ENCODE data around the gene CUX1. TPM values are rescaled to one million over a fixed set of nuclear protein-coding genes. Genes with fewer than 3 reads are reported as not detected.

Gene CUX1
- total RNA-seq, 2 experiments from 2014 or later: 35.6 to 38.0 TPM

GRCh38 chr7:102239206-102239820 lies 421.9 kb downstream of the CUX1 start:
- no peak for DNase-seq
- H3K27ac ChIP-seq (ENCODE audit: low read depth in 1 of 2, low read length in 2 of 2): no peak overlapping the region
- ATAC-seq (ENCODE audit: poor library complexity): no peak
- H3K9me3 ChIP-seq (ENCODE audit: control insufficient read depth in 1 of 2, insufficient read depth in 1 of 2, low read length in 2 of 2): no peaks in the 10 kb centered on the region
- ChIA-PET CTCF (no interaction called here), POLR2A (no interaction called here)
- Mint-ChIP-seq H3K36me3 (ENCODE audit: low read depth) (peaks cover 59% of the 10 kb centered on the region), H3K27ac (no peak overlapping the region), H3K9me3 (no peaks in the 10 kb centered on the region), H3K4me3 (no peak overlapping the region), H3K27me3 (no peaks in the 10 kb centered on the region), H3K4me1 (ENCODE audit: low read depth) (no peaks in the 10 kb centered on the region)
- no peak overlapping the region for H3K4me3 ChIP-seq (ENCODE audit: low read length)
- H3K36me3 ChIP-seq (ENCODE audit: insufficient read depth, low read length): peaks cover 19% of the 10 kb centered on the region
- H3K27me3 ChIP-seq (ENCODE audit: control insufficient read depth in 1 of 2, insufficient read depth in 2 of 2, low read length in 2 of 2): no peaks in the 10 kb centered on the region
- intact Hi-C loops (cut with DNase I, micrococcal nuclease): no loop called here
- no peaks in the 10 kb centered on the region for H3K4me1 ChIP-seq (ENCODE audit: insufficient read depth, low read length)
- TF ChIP-seq CTCF (IDR thresholded peaks at IDR 0.05): no peak

- no peak overlapping the region for H3K4me3 Mint-ChIP-seq
- no peaks in the 10 kb centered on the region for H3K9me3 ChIP-seq (ENCODE audit: control insufficient read depth in 1 of 2, insufficient read depth in 1 of 2, low read length in 2 of 2)
- no peak for ATAC-seq (ENCODE audit: poor library complexity)
- H3K36me3 ChIP-seq (ENCODE audit: insufficient read depth, low read length): peaks cover 22% of the 10 kb centered on the region
- no peaks in the 10 kb centered on the region for H3K9me3 Mint-ChIP-seq
- no peak overlapping the region for H3K27ac ChIP-seq (ENCODE audit: low read depth in 1 of 2, low read length in 2 of 2)
- H3K4me1 Mint-ChIP-seq (ENCODE audit: low read depth): no peaks in the 10 kb centered on the region
- H3K4me3 ChIP-seq (ENCODE audit: low read length): no peak overlapping the region
- DNase-seq: no peak
- no peak overlapping the region for H3K27ac Mint-ChIP-seq
- H3K27me3 ChIP-seq (ENCODE audit: control insufficient read depth in 1 of 2, insufficient read depth in 2 of 2, low read length in 2 of 2): no peaks in the 10 kb centered on the region
- TF ChIP-seq CTCF (IDR thresholded peaks at IDR 0.05): no peak
- H3K36me3 Mint-ChIP-seq (ENCODE audit: low read depth): peaks cover 44% of the 10 kb centered on the region
- ChIA-PET CTCF (no interaction called here), POLR2A (no interaction called here)
- H3K27me3 Mint-ChIP-seq: no peaks in the 10 kb centered on the region
- intact Hi-C loops (cut with DNase I, micrococcal nuclease): no loop called here
- no peaks in the 10 kb centered on the region for H3K4me1 ChIP-seq (ENCODE audit: insufficient read depth, low read length)
Measured at GRCh38 chr7:102241431-102241830, 424.0 kb downstream of the CUX1 start.

GRCh38 chr7:102244601-102245000 lies 427.2 kb downstream of the CUX1 start:
- intact Hi-C loops (cut with DNase I, micrococcal nuclease): no loop called here
- Histone ChIP-seq H3K4me1 (ENCODE audit: insufficient read depth, low read length) (no peaks in the 10 kb centered on the region), H3K9me3 (ENCODE audit: control insufficient read depth in 1 of 2, insufficient read depth in 1 of 2, low read length in 2 of 2) (peaks cover 0 to 6% of the 10 kb centered on the region in 2 experiments), H3K27ac (ENCODE audit: low read depth in 1 of 2, low read length in 2 of 2) (no peak overlapping the region), H3K4me3 (ENCODE audit: low read length) (no peak overlapping the region), H3K36me3 (ENCODE audit: insufficient read depth, low read length) (peaks cover 18% of the 10 kb centered on the region), H3K27me3 (ENCODE audit: control insufficient read depth in 1 of 2, insufficient read depth in 2 of 2, low read length in 2 of 2) (no peaks in the 10 kb centered on the region)
- peaks cover 38% of the 10 kb centered on the region for H3K36me3 Mint-ChIP-seq (ENCODE audit: low read depth)
- DNase-seq (no peak), ATAC-seq (ENCODE audit: poor library complexity) (no peak)
- no peak overlapping the region for H3K27ac Mint-ChIP-seq
- no peaks in the 10 kb centered on the region for H3K4me1 Mint-ChIP-seq (ENCODE audit: low read depth)
- H3K27me3 Mint-ChIP-seq: no peaks in the 10 kb centered on the region
- ChIA-PET POLR2A (no interaction called here), CTCF (no interaction called here)
- no peak for TF ChIP-seq CTCF (IDR thresholded peaks at IDR 0.05)
- H3K4me3 Mint-ChIP-seq: no peak overlapping the region
- no peaks in the 10 kb centered on the region for H3K9me3 Mint-ChIP-seq
